ENCODE results near the gene RIMKLB. TPM values are rescaled to one million over a fixed set of nuclear protein-coding genes. Genes with fewer than 3 reads are reported as not detected.

RIMKLB gene
- 38.2 TPM for polyA plus RNA-seq (2013, experiment 1 of 2; ENCODE audit: insufficient read length)
- polyA plus RNA-seq (2013, experiment 2 of 2; ENCODE audit: insufficient read length), result 38.3 TPM

- DNase-seq, result peak; percentile 84
Measured at GRCh38 chr12:8697476-8698131, at the start of gene RIMKLB. Gene RIMKLB (plus strand): TSS chr12:8697991. CDS start chr12:8713867, 15,876 bp downstream.

- no peak for DNase-seq
Measured at GRCh38 chr12:8648576-8649205, 49.1 kb upstream of the RIMKLB start.

GRCh38 chr12:8655421-8655820, 42.4 kb upstream of the RIMKLB start:
- no peak for DNase-seq

- peak; percentile 96 for DNase-seq
Measured at GRCh38 chr12:8658346-8658745, 39.4 kb upstream of the RIMKLB start.

- DNase-seq, result no peak
Measured at GRCh38 chr12:8661016-8661415, 36.8 kb upstream of the RIMKLB start.

- peak; percentile 55 for DNase-seq
Measured at GRCh38 chr12:8661751-8662150, 36.0 kb upstream of the RIMKLB start.

GRCh38 chr12:8662593-8662992, 35.2 kb upstream of the RIMKLB start, which contains the start of gene MFAP5:
Gene MFAP5 (minus strand): TSS chr12:8662826. CDS start chr12:8662104, 722 bp downstream.
- peak; percentile 90 for DNase-seq

- DNase-seq, result no peak
Measured at GRCh38 chr12:8664228-8664913, 33.4 kb upstream of the RIMKLB start.

- DNase-seq, result peak; percentile 78
Measured at GRCh38 chr12:8665759-8666158, 32.0 kb upstream of the RIMKLB start.

- no peak for DNase-seq
Measured at GRCh38 chr12:8667270-8667669, 30.5 kb upstream of the RIMKLB start.

GRCh38 chr12:8668441-8668840, 29.4 kb upstream of the RIMKLB start:
- no peak for DNase-seq

GRCh38 chr12:8672381-8672780, 25.4 kb upstream of the RIMKLB start:
- DNase-seq, result no peak

- DNase-seq, result no peak
Measured at GRCh38 chr12:8675591-8676036, 22.2 kb upstream of the RIMKLB start.

GRCh38 chr12:8676651-8677050, 21.1 kb upstream of the RIMKLB start:
- DNase-seq, result no peak

- no peak for DNase-seq
Measured at GRCh38 chr12:8677362-8677761, 20.4 kb upstream of the RIMKLB start.

- peak; percentile 95 for DNase-seq
Measured at GRCh38 chr12:8678661-8679111, 19.1 kb upstream of the RIMKLB start.

GRCh38 chr12:8680533-8680932, 17.3 kb upstream of the RIMKLB start:
- DNase-seq, result no peak

GRCh38 chr12:8681129-8681884, 16.5 kb upstream of the RIMKLB start:
- DNase-seq, result peak; percentile 52

- no peak for DNase-seq
Measured at GRCh38 chr12:8685051-8685450, 12.7 kb upstream of the RIMKLB start.

GRCh38 chr12:8687846-8688601, 9.8 kb upstream of the RIMKLB start:
- peak; percentile 89 for DNase-seq

GRCh38 chr12:8689681-8690080, 8.1 kb upstream of the RIMKLB start:
- DNase-seq, result no peak

GRCh38 chr12:8692573-8692972, 5.2 kb upstream of the RIMKLB start:
- DNase-seq, result peak; percentile 77

Measured in fibroblast of skin of abdomen (primary cell).